HG03457 (cell line): Measurements from ENCODE around the gene KCNN4.
"Not testable (repeated sequence)": the region's sequence is repeated elsewhere in the genome, so short reads cannot be mapped to it uniquely, and the experiment has no call there.

Source experiments
- ATAC-seq: cut with Tn5 transposase; IDR thresholded peaks from one replicate; pipeline ENCODE4 v1.9.1; 2021; ENCODE audit warnings: moderate number of reproducible peaks; ENCODE audit not compliant: unreplicated experiment

The KCNN4 gene

DNA sequence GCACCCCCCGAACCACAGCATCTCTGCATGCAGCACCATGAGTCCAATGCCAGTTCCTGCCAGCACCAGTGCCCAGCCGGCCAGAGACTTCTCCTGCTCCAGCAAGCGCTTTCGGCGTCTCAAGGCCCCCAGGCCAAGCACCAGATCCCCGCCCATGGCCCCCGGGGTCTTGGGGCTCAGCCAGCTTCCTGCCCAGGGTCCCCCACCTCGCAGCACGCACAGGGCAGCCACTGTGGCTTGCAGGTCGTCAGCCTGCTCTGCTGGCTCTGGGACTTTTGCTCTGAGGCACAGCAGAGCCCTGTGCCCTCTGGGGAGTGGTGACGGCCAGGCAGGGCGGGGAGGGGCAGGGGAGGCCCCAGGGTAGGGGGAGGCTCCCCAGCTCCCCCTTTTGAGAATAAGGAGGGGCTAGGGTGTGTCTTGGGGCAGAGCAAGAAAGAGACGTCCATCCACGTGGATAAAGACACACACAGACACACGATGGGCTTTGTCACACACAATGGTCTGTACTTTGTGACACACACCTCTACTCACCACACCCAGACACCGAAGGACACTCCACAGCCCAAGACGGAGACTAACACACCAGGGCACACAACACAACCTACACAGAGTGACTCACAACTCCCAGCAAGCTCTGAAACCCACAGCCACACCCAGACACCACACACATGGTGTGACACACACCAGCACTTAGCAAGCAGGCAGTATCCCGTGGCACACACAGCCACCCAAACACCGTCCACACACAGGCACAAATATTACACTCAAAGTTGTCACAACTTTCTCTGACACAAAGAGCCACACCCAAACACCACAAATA lies at the start of gene KCNN4:
Gene KCNN4 (minus strand): TSS at position 268 of the 820 bp plus-strand sequence. CDS start 112 bp downstream, at position 156.
- no peak for ATAC-seq

DNA sequence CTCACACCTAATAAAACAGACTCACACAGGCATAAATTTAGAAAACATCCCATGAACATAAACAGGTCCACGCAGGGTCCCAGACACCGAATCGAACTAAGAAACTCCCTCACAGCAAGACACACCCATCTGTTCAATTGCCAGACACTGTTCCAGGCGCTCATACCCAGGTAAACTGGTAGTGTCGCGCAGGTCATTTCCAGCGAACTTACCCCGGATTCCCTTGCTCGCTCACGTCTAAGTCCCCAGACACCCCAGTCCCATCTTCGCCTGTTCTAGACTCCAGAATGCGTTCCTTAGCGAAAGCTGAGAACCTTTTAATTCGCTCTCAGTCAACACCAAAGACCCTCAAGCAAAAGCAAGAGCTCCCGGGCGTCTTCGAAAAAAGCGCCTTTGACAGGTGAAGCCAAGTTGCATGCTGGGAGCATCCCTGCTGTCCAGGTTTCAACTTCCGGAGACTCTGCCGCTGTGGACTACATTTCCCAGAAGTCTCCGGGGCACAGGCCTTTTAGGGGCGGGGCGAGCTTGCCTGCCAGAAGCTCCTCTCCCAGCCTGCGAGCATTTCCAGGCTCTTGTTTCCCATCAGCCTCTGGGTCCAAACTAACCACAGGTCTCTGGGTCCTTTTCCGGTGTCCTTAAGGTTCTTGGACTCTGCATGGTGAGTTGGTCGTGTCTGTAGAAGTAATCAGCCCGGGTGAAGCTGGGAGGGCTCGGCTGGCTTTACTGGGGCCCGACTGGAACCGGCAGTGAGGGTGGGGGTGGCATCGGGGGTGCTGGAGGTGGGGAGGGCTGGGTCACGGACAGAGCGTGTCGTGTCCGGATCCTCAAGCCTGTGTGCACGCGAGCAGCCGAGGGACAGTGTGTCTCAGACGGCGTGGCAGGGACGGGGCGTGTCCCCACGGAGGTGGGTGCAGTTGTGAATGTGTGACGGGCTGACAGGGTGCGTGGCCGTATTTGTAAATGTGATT lies 46.3 kb upstream of the KCNN4 start, which contains the start of gene ZNF283:
Gene ZNF283 (plus strand): TSS at position 535 of the 968 bp plus-strand sequence. CDS start 6,184 bp downstream, outside the sequence.
- no peak for ATAC-seq

DNA sequence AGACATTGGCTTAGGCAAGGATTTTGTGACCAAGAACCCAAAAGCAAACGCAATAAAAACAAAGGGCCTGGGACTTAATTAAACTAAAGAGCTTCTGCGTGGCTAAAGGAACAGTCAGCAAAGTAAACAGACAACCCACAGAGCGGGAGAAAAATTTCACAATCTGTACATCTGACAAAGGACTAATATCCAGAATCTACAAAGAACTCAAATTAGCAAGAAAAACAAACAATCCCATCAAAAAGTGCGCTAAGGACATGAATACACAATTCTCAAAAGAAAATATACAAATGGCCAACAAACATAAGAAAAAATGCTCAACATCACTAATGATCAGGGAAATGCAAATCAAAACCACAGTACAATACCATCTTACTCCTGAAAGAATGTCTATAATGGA lies 43.8 kb upstream of the KCNN4 start:
- ATAC-seq = not testable (repeated sequence)

DNA sequence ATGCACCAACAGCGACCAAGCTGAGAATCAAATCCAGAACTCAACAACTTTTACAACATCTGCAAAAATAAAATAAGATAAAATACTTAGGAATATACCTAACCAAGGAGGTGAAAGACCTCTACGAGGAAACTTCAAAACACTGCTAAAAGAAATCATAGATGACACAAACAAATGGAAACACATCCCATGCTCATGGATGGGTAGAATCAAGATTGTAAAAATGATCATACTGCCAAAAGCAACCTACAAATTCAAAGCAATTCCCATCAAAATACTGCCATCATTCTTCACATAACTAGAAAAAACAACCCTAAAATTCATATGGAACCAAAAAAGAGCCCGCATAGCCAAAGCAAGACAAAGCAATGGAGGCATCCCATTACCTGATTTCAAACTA lies 43.1 kb upstream of the KCNN4 start:
- not testable (repeated sequence) for ATAC-seq

DNA sequence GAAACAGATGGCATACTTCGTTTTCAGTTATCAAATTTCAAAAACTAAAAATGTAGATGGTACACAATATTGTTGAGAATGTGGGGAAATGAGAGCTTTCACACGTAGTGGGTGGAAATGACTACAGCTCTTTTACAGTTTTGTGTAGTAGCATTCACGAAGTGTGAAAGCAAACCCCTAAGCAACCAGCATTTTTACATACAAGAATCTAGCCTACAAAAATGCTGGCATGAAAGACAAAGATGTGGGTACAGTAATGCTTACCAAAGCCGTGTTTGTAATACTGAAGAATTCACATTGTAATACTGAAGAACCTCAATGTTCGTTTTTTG lies 40.1 kb upstream of the KCNN4 start:
- ATAC-seq = no peak

DNA sequence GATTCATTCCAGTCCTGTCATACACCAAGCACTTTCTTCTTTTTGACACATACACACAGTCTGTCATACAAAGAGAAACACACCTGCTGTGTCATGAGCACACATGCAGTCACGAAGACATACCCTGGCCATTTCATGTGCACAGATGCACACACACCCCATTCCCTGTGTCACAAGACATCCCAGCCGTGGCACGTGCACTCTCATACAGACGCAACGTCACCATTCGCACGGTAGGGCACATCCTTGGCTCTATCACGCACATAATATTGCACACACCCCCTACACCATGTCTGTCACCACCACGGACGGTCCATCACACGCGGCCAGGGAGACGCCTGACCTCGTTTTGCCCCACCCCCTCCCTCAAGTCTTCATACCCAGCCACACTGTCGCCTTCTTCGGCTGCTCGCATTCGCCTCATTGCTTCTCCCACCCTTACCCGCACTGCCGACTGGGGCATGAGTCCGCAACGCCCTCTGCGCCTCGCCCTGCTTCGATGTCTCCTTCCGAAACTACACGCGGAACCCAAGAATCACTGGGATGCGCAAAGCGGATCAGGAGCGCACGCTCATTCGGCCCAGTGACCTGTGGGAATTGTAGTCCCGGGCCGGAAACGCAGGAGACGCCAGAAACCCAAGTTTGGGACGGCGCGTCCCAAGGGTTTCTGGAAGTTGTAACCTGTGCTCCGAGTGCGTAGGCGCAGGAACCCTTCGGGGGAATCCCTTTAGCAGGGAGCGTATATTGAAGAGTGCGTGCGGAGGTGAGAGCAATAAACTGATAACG lies 39.5 kb upstream of the KCNN4 start:
- ATAC-seq = no peak

DNA sequence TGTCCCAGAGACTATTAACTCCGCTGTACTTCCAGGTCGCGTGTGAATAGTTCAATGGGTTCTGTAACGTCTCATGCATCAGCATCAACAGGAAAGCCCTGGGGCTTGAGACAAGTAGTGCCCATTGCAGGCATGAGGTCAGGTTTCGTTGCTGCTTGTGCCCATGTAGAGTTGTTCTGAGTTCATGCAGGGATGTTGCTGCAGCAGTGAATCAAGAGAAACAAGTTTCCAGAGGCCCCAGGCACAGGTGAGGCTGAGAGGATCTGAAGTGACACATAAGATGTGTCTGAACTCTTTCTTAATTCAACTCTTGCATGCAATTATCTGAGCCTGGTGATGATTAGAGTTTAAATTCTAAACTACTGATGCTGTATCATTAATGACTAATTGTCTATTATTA lies 37.7 kb upstream of the KCNN4 start:
- ATAC-seq = no peak

DNA sequence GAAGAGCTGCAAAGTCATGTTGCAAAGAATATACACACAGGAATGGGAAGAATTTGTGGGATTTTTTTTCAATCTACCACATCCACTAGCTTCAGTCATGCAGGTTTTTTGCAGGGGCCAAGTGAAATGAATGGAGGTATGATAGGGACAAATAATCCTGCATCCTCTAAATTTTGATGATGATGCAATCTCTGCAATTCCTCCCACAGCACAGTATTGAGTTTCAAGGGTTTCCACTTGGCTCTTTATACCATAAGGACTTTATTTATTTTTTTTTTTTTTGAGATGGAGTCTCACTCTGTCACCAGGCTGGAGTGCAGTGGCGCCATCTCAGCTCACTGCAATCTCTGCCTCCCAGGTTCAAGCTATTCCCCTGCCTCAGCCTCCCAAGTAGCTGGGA lies 36.7 kb upstream of the KCNN4 start:
- ATAC-seq = not testable (repeated sequence)

DNA sequence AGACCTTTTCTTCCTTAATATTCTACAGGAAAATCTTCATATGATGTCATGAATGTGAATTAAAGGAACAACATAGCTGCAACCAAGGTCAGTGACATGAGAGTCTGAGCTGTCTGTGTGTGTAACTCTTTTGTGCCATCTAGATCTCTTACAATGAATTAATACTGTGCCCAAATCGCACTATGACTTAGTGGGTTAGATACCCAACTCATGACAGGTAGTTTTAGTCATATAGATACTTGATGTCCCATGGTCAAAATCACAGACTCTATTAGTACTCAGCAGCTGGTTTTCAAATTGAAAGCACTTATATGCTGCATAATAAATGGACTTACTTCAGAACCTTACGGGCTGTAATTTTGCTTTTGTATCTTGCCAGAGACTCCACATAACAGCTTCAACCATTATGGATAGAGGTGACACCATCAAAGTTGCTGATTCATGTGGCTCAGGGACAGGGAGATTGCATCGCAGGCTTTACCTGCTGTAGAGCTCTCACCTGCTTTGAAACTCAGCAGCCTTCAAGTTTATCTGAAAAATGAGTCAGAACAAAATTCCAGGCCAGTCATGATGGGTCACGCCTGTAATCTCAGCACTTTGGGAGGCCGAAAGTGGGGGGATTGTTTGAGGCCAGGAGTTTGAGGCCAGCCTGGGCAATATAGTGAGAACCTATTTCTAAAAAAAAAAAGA lies 34.0 kb upstream of the KCNN4 start:
- ATAC-seq = no peak

DNA sequence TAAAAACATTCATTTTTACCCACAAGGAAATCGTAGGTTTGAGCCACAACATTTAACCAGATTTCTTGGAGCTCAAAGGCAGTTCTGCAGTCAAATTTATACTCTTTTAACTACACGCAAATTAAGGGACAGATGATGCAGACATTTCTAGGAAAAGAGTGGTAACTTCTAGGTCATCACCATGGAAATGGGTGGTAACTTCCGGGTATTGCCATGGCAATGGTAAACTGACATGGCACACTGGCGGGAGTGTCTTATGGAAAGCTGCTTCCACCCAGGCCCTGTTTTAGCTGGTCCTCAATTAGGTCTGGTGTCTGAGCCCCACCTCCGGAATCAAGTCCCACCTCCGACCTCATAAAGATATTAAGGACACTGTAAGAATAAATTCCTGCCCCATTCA lies 31.9 kb upstream of the KCNN4 start:
- ATAC-seq = no peak

DNA sequence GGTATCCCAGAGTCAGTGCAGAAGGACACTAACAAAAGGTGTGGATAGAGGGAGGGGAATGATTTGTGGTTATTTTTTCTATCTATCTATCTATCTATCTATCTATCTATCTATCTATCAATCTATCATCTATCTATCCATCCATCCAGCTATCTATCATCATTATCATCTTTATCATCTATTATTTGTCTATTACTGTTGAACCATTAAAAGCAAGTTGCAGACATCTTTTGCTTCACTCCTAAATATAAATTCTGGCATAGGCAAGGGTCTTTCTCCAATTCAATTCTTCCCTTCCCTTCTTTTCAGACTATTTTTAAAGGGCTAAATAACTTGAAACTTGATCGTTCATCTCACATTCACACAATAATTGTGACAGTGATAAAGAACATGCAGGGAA lies 31.5 kb upstream of the KCNN4 start:
- no peak for ATAC-seq

DNA sequence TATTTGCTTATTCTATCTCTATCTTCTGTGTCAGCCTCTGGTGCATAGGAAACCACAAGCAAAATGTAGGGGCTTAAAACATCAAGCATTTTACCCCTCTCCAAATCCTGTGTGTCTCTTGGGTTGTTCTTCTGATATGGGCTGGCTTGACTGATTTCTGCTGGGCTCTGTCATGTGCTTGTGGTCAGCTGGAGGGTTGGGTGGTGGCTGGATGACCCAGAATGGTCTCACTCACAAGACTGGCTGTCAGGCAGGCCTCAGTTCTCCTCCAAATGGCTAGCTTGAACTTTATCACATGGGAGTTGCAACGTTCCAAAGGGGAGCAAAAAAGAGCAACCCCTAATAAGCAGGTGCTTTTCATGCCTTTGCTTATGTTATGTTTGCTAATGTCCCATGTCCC lies 31.1 kb upstream of the KCNN4 start:
- no peak for ATAC-seq

DNA sequence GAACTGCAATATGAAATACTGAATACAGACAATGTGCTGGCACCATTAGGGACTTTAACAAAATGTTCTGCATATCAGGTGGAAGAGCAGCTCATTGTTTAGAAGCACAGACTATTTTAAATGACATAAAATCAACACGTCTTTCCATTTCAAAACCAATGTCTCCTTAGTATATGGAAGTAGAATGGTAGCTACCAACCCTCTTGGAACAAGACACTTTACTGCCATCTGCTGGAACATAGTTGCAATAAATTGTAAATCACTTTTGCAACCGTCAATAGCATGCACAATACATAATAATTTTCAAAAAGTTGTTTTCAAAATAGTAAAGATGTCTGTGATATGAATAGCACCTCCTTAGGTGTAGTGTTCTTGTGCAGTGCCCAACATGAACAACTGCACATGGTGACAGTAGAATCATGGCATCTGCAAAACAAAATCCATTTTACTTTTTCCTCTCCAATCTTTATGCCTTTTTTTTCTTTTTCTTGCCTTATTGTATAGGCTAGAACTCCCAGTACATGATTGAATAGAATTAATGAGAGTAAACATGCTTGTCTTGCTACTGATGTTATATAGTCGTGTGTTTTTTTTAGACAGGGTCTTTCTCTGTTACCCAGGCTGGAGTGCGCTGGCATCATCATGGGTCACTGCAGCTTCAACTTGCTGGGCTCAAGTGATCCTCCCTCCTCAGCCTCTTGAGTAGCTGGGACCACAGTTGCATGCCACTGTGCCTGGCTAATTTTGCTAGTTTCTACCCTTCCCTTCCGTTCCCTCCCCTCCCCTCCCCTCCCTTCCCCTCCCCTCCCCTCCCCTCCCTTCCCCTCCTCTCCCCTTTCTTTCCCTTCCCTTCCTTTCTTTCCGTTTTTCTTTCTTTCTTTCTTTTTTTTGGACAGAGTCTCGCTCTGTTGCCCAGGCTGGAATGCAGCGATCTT lies 29.3 kb upstream of the KCNN4 start:
- ATAC-seq = no peak

DNA sequence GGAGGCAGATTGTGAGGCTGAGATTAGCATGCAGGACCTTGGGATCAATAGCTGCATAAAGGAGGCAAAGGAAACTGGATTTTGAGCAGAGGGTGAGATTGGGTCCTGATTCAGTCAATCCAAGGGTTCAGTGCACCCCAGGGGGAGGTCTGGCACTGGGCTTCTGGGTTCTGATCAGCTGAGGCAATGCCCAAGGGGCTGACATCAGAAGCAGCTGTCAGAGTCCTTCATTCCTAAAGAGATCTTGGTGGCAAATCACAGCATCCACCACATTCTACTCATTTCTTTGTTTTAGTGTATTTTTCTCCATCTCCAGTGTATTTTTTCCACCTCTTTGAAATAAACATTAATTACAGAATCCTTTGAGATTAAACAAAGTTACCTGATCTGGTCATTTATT lies 26.9 kb upstream of the KCNN4 start:
- no peak for ATAC-seq

DNA sequence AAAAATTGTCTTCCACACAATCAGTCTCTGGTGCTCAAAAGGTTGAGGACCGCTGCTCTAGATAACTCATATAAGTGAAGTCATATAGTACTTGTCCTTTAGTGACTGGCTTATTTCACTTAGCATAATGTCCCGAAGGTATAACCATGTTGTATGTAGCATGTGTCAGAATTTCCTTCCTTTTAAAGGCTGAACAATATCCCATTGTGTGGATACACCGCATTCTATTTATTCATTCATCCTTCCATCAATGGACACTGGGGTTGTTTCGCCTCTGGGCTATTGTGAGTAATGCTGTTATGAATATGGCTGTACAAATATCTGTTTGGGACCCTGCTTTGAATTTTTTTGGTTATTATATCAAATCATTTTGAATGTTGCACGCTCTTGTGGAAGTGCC lies 26.1 kb upstream of the KCNN4 start:
- no peak for ATAC-seq

DNA sequence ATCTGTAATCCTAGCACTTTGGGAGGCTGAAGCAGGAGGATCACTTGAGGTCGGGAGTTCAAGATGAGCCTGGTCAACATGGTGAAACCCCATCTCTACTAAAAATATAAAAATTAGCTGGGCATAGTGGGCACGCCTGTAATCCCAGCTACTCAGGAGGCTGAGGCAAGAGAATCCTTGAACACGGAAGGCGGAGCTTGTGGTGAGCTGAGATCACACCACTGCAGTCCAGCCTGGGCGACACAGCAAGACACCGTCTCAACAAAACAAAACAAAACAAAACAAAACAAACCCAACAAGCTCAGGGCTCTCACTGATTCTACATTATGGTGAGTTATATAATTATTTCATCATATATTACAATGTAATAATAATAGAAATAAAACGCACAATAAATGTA lies 25.6 kb upstream of the KCNN4 start:
- ATAC-seq = not testable (repeated sequence)

DNA sequence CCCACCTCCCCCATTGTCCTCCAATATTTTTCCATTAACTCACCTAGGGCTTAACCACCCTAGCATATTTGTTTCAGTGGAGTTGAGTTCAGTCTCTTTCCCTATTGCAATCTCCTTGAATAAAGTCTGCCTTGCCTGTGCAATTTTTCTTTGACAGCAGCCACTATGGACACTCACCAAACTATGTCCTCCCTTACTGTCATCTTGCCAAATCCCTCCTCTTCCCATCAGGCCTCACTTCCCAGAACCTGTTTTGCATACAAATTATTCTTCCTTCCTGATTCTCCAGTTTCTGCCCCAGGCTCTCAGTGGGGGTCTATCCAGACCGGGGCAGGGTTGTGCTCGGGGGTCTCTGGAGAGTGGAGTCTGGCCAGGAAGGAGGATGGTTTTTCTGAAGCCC lies 23.7 kb upstream of the KCNN4 start:
- ATAC-seq = no peak

DNA sequence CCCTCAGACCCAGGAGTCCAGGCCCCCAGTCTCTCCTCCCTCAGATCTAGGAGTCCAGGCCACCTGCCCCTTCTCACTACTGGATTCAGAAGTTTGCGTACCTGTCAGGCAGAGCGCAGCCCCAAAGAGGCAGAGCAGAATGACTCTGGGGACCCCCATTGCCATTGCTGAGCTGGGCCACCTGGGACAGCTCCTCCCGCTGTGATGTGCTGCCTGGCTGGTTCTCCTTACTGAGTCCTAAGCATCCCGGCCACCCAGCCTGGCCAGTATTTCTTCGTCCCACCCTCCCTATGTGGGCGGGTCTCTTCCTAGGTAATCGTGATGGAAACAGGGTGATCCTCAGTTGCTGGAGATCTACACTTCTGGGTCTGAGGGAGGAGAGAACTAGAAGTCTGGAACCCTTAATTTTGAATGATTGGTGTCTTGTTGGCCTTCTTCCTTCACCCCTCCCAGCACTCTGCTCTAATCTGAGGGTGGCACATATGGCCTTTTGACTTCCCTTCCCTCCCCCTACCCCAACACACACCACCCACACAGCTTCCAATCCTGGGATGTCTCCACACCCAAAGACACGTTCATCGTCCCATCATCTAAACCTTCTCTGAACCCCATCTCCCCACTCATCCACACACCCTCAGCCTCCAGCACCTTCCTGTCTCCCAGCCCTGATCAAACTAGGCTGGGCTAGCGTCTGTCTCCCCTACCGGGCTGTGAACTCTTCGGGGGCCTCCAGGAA lies 21.6 kb upstream of the KCNN4 start, which contains the start of gene LYPD5:
Gene LYPD5 (minus strand): TSS at position 232 of the 736 bp plus-strand sequence. CDS start 67 bp downstream, at position 165.
- ATAC-seq = no peak
